Measurements from ENCODE around the gene FNDC3B.

FNDC3B gene

DNA sequence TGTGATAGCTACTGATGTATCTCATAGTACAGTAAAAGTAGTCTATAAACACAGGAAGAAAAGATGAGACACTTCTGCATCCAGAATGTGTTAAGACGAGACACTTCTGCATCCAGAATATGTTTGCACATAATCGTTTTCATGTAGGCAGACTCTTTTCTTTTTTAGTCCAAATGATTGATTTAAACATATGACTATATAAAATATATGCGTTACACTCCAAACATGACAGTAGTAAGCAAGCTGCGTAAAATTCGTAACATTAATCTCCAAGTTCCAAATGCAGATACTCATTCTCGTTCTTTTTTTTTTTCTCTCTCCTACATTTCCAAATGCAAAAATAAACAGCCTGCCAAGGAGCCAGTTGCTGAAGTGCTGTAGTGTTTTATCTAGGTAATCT is 82.6 kb downstream of the FNDC3B start:
- no peak for FAIRE-seq

DNA sequence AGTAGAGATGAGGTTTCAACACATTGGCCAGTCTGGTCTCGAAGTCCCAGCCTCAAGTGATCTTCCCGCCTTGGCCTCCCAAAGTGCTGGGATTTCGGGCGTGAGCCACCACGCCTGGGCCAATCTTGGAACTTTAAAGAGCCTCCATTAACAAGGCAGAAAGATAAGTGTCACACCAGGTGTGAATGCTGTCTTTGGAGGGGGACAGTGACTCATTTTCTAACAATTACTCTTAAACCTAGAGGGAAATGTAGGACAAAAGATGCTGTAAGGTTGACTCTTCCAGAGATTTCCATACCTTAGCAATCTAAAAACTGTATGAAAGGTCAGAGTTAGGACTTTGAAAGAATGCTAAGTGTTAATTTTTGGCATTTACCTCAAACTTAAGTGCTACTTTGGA is 84.9 kb downstream of the FNDC3B start:
- no peak for FAIRE-seq

DNA sequence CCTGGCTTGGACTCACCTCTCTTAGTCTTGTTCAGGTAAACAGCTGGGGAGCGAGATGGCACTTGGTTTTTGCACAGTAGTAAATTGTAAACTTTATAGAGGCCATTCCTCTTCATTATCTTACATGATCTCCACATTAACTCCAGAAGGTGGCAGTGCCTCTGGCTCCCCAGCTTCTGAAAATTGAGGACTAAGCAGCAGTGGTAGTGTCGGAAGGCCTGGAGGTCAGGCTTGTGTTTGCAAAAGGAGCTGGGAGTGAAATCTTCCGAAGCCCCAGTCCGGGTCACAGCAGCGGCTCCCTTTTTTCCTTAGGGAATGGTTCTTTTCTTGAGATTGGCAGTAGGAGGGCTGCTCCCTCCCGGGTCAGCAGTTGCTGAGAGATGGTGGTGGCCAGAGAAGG is 85.7 kb downstream of the FNDC3B start:
- no peak for FAIRE-seq

DNA sequence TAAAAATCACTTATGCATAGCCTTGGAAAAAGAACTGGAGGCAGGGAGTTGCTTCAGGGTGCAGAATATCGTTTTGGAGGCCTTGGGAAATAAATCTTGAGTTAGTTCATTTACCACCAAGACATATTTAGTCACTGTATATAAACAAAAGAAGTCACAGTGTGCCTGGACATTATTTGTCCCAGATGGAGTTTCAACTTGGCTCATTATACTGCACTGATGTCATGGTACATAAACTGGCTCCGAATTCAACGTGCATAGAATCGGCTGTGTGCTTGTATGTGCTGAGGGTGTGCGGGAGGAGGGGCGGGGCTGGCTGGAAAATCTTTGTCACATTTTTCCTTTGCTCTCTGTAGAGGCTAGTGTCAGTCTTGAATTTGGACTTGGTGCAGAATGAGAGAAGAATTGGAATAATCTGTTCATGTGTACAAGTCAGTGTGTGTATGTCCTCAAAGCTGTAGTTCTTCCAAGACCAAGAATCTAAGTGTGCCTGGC is 86.6 kb downstream of the FNDC3B start:
- no peak for FAIRE-seq

DNA sequence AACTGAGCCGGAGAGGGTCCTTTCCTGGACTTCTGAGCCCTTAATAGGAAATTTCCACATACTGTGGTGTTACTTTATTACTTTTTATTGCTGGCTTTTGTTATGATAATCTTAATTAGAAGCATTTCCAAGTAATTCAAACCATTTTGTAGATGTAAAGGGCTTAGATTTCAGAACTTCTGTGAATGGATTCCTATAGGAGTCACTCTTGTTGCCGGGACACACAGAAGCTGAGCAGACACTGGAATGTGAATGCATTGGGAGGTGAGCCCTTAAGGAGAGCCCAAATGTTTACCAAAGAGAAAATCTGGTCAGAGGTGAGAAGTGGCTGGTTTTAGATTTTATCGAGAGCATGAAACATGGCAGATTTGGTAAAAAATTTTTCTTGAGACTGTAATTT is 87.4 kb downstream of the FNDC3B start:
- no peak for FAIRE-seq

DNA sequence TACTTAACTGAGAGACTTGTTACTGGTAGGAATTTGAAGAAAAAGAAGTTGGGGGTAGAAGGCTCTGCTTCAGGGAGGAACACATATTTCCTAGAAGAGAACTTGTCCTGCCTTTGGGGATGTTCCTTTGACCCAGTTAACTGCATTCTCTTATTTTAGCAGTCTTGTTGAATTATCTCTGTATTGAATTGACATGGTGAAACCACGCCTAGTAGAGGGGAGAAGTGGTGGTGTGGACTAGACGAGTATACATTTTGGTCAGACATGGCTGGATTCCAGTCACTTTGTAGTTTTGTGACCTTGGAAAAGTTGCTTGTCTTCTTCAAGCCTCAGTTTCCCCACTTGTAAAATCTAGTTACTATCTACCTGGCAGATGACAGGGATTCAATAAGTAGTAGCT is 87.8 kb downstream of the FNDC3B start:
- no peak for FAIRE-seq

DNA sequence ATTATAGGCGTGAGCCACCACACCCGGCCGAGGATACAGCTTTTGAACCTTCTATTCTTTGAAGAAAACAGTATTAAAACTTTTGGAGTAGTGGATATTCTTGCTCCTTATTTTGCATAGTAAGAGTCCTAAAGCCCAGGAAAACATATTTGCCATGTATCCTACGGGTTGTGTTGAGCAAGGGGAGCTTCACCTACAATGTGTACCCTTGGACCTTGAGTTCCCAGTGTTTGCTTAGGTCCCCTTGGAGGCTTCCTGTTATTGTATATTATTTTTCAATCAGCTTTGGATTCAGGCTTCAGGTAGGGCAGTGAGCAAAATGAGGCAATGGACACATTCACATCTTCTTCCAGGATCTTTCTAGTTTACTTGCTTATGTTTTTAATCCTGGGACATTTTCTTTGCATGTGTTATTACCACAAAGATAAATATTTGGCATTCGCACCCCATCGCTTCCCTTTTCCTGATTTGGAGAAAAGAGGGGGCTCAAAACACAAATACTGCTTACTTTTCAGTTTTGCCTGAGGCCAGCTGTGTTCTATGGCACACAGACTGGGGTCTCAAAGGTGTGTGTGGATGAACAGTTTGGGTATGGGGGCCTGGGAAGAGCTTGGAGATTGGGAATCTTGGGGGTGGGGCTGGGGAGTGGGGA is 88.7 kb downstream of the FNDC3B start:
- no peak for FAIRE-seq

DNA sequence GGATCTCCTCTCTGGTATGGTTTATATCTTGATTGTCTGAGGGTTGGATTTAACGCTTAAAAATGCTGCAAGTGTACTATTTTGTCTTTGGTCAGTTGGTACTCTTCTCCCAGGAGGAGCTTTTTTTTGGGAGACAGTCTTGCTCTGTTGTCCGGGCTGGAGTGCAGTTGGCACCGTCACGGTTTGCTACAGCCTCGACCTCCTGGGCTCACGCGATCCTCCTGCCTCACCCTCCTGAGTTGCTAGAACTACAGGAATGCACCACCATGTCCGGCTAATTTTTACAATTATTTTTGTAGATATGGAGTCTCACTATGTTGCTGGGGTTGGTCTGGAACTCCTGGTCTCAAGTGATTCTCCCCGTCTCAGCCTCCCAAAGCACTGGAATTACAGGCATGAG is 89.5 kb downstream of the FNDC3B start:
- FAIRE-seq, result no peak

DNA sequence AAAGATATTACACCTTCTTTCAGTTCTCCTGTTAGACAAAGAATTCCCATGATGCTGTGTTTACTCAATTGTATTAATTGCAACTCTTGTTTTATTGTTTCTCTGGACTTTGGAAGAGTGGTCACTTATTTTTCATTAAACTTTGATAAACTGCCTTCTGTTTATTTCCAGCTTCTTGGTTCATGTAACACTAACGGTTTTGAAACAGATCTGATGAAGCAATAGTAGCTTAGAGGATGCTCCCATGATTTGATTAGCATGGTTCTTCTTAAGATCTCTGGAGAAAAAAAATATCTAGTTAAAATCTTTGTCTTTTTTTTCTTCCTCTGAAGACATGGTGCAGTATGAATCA is 90.1 kb downstream of the FNDC3B start:
- no peak for FAIRE-seq

DNA sequence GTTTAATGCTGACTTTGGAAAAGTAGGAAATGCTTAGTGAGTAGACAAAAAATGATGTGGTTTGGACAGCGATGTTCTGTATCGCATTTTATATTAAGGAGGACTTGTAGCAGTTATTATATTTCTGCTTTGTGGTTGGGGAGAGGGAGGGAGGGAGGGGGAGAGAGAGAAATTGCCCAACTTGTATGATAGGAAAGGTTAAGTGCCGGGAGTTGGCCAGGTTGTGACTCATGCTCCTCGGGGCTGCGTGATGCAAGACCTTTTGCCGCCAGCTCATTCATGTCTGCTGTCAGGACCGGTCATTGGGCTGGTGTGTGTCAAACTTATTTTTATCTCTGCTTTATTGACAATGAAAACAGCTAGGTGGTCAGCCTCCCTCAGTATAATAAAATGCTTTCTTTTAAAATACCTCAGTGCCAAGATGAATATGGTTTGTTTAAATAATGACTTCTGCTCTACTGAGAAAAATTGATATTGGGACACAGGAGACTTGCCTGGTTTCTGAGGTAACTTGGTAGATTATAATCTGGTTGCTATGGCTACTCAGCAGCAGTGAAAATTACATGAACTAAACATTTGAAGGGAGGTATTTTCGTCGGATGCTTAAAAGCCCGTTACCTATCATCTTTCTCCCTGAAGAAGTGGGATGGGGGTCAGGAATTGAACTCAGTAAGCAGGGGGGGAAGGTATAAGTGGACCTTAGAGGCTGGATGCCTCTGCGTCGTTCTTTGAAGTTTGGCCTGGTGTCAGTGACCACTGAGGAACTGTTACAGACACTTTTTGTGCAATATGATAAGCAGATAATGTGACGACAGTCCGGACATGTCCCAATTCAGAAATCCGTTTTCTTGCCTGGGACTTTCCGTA is 90.7 kb downstream of the FNDC3B start:
- FAIRE-seq, result no peak

DNA sequence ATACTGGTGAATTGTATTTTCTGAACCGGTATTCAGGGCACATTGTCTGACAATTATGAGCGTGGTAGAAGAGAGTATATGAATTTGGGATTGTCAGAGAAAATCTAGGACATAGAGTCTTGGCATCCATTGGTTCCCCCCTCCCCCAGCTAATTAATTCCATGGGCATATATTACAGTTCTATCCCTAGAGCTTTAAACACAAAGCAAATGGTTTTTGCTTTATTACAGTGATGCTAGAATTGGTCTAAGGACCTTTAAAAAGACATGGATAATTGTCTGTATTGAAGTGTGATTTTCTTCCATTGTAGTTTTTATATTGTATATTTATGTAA is 91.3 kb downstream of the FNDC3B start:
- no peak for FAIRE-seq

DNA sequence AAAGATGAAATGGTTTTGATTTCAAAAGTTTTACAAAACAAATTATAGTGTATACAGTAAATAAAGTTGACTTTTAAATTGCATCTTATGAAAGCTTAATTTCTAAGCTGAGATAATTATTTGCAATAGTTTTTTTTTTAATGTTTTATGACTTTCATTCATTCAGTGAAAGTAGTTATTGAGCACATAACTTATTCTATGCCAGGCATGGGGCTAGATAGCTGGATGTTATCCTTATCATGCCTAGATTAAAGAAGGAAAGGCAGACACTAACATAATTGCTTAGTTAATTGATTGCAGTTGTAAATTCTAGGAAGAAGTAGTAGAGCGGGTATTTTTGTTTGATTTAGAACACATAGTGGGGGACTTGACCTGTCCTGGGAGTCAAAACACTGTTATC is 92.4 kb downstream of the FNDC3B start:
- FAIRE-seq, result no peak

DNA sequence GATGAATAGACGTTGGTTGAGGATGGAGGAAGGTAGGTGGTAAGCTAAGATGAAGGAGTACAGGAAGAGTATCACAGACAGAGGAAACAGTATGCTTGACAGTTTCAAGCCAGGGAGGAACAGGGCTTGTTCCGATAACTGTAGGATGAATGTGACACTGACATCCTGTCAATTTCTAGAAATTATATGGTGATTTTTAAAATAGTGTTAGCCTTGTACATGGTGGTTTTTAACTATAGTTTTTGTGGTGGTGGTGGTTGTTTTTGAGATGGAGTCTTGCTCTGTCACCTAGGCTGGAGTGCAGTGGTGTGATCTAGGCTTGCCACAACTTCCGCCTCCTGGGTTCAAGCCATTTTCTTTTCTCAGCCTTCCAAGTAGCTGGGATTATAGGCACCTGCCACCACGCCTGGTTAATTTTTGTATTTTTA is 92.8 kb downstream of the FNDC3B start:
- FAIRE-seq, result no peak

DNA sequence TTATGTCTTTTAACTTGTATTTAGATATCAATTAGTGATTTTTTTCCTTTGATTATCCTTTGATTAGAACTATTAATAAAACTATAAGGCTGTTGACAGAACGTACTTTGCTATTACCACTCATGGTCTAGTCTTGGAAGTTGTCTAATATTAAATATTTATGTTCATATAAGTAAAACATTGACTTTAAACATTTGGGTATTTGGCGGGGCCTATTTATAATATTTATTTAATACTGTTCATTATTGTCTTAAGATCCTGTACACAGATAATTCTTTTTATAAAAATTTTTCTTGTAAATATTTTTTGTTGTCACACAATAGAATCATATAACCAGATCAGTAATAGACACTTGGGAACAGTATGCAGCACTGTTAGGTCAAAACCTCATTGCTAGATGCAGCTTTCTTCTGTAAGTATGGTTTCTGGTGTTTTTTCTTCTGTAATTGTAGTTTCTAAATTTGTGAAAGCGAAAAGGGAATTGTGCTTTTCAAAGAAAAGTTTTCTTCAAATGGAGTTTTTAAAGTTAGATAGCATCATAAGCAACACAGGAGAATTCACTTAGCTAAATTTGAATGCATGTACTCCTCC is 93.4 kb downstream of the FNDC3B start:
- FAIRE-seq, result no peak

DNA sequence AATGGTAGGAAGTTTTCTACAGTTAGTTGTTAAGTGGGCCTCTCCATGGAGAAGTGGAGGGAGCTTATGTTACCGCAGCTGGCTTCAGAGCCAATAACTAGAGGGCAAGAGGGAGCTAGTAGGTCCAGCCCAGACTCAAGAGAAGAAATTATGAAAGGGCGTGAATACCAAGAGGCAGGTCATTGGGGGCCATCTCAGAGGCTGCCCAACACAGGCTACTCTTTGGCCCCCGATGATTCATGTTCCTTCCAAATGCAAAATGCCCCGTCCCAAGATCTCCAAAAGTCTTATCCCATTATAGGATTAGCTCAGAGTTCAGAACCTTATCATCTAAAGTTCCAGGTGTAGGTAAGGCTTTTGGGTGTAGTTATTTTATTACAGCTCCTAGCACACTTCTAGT is 94.5 kb downstream of the FNDC3B start:
- FAIRE-seq, result no peak

DNA sequence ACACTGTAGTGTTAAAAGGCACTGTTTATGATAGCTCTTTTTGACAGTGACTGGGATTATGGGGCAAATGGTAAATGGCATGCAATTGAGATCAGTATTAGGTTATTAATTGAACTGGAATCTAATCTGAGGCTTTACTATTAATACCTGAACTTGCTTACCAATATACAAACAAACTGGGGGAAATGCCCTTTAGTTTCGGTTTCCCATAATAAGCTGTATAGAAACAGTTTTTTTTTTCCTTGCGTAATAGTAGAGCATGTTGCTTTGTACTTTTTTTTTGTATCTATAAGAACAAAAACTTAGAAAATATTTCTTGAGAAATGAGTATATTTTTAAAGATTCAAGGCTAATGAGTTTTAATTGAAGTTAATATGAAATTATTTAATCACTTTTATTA is 95.0 kb downstream of the FNDC3B start:
- no peak for FAIRE-seq

DNA sequence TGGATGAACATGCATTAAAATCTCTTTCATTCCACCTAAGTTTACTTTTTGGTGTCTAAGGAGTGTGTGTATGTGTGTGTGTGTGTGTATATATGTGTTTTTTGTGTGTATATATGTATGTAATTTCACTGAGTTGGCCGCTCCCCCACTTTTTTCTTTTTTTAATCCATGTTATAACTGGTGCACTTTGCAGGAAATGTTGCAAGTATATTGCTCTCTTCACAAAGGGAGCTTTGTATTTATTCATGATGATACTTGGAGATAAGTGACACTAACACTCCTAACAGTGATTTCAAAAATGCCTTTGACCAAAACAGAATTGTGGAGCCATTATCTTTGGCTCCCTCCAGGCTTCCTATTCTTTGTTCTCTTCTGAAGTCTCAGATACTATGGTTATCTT is 95.8 kb downstream of the FNDC3B start:
- FAIRE-seq, result no peak

DNA sequence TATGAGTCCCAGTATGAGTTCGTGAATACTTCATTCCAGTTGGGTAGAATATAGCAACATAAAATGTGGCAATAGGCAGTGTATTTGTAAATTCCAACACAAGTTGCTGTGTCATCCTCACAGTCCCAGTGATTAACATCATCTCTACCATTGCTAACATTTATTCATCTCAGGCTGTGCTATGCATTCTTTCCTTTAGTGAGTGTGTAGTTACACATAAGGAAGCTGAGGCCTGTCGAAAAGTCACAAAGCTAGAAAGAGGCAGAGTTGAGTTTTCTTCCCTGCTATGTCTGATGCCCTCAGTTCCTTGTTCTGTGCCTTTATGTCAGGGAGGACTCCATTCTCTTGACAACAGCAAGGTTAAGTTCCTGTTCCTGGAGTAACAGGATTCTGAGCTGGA is 96.4 kb downstream of the FNDC3B start:
- no peak for FAIRE-seq

DNA sequence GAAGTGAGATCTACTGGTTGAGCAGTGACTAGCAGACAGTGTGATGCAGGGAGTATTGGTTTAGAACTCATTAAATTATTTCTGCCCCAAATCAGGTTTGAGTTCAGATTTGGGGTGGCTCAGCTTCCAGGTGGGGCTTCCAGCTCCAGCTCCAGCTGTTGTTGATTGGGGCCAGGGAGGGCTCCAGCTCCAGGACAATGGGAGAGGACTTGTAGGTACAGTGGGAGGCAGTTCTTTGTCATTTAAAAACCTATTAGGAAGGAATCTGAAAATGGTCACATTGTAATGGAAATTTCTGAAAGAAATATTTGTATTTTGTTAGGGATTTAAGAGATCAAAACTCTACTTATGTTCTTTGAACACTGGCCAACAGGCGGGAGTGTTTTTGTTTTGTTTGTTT is 97.0 kb downstream of the FNDC3B start:
- no peak for FAIRE-seq

DNA sequence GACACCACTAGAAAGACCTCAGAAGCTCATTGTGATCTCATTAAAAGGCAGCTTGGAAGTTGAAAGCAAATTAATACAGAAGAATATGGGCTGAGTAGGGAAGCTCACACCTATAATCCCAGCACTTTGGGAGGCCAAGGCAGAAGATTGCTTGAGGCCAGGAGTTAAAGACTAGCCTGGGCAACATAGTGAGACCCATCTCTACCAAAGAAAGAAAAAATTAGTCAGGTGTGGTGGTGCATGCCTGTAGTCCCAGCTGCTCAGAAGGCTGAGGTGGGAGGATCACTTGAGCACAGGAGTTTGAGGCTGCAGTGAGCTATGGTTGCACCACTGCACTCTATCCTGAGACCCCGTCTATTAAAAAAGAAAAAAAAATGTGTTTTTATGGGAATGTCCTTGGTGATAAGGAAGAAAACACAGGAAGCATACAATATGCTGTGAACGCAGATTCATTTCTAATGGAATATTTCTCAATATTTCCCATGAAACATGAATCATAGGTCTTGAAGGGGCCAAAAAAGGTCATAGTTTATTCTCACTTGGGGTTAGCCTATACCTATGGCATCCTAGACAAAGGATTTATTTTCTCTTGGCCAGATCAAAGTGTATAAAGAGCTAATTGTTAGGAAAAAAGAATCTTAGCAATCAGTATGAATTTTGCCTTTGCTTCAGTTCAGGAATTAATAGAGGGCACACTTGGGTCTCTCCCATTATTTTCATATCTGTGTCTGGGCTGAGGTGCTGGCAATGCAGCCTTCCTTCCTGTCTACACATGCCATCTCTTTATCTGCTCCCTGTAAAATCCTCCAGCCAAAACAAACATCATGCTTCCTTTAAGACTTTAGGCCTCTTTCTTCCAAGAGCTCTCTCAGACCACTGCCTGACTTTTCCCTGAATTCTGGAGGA is 98.2 kb downstream of the FNDC3B start:
- no peak for FAIRE-seq

DNA sequence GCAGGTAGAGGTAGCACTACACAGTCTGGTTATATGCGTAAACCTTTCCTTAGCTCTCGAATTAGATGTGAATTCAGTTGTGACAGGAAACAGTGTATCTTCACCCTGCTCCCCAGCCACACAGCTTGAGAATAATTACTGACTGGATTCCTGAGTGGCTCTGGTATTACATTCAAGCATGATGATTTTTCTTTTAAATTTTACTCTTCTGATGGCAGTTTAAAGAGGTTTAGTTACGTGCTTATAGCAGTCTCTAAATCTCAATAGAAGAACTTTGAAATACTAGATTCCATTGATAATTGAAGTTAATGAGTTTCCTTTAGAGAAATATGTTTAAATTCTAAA is 98.8 kb downstream of the FNDC3B start:
- no peak for FAIRE-seq

DNA sequence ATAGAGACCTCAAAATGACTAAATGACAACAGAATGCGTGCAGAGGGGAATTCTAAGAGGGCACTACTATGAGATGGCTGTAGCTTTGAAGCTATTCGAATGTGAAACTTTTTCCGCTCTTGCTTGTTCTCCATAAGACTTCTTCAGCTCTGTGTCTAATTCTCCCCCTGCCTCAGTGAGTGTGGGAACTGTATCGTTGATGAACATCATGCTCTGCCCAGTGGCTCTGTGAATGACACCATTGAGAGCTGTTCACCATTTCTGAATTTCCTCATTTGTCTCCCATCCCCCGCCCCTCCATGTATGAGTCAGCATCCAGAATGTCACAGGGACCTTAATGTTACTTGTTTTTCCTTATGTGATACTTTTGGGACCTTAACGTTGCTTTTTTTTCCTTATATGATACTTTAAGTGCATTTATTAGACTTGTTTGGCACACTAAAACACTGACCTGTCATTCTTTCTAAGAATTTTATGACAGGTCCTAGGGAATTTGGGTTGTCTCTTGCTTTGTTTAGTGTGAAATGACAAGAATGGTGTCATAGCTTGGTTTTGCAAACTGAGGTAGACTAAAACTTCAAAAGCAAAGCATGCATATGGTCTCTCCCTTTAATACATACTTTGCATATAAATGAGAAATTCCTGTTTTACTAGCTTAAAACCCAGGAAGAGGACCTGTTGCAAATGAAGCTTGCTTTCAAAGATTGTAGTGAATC is 99.6 kb downstream of the FNDC3B start:
- FAIRE-seq, result no peak

All from TTC549 (cell line).